ENCODE data around the gene PCDHGA4.
"Not testable (repeated sequence)": the region's sequence is repeated elsewhere in the genome, so short reads cannot be mapped to it uniquely, and the experiment has no call there.

Gene PCDHGA4

DNA sequence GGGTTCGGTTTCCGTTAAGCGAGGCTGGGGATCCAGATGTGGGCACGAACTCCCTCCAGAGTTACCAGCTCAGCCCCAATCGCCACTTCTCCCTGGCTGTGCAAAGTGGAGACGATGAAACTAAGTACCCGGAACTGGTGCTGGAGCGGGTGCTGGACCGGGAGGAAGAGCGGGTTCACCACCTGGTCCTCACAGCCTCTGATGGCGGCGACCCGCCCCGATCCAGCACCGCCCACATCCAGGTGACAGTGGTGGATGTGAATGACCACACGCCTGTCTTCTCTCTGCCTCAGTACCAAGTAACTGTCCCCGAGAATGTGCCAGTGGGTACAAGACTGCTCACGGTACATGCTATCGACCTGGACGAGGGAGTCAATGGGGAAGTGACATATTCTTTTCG lies 28.5 kb downstream of the PCDHGA4 start:
- DNase-seq (ENCODE audit: low read depth in 2 of 2, low spot score in 1 of 2): no peak

DNA sequence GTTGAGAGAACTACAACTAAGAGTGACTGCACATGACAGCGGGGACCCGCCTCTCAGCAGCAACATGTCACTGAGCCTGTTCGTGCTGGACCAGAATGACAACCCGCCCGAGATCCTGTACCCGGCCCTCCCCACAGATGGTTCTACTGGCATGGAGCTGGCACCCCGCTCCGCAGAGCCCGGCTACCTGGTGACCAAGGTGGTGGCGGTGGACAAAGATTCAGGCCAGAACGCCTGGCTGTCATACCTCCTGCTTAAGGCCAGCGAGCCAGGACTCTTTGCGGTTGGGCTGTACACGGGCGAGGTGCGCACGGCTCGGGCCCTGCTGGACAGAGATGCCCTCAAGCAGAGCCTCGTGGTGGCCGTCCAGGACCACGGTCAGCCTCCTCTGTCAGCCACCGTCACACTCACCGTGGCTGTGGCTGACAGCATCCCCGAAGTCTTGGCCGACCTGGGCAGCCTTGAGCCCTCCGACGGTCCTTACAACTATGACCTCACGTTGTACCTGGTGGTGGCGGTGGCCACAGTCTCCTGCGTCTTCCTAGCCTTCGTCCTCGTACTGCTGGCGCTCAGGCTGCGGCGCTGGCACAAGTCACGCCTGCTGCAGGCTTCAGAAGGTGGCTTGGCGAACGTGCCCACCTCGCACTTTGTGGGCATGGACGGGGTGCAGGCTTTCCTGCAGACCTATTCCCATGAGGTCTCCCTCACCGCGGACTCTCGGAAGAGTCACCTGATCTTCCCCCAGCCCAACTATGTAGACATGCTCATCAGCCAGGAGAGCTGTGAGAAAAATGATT lies 29.8 kb downstream of the PCDHGA4 start:
- no peak for DNase-seq (ENCODE audit: low read depth in 2 of 2, low spot score in 1 of 2)

DNA sequence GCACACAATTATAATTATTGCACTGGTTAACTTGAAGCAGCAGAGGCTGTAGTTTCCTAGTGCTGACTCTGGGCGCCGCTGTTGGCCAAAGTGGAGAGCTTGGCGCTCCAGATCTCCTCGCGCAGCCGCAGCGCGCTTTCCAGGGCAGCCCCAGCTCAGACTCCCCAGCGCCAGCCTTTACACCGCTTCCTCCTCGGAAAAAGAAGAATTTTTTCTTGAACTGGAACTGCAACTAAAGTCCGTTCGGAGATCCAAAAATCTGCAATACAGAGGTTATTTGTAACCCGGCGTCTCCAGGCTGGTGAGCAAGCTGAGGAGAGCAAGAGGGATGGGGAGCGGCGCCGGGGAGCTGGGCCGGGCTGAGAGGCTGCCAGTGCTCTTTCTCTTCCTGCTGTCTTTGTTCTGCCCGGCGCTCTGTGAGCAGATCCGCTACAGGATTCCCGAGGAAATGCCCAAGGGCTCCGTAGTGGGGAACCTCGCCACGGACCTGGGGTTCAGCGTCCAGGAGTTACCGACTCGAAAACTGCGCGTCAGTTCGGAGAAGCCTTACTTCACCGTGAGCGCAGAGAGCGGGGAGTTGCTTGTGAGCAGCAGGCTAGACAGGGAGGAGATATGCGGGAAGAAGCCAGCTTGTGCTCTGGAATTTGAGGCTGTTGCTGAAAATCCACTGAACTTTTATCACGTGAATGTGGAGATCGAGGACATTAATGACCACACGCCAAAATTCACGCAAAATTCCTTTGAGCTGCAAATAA lies 32.9 kb downstream of the PCDHGA4 start, which contains the start of gene PCDHGB4:
Gene PCDHGB4, plus strand, starts transcription at position 142 of the 755 bp plus-strand sequence. Its CDS starts 187 bp downstream, at position 329.
- not testable (repeated sequence) for DNase-seq (ENCODE audit: low read depth in 2 of 2, low spot score in 1 of 2)

DNA sequence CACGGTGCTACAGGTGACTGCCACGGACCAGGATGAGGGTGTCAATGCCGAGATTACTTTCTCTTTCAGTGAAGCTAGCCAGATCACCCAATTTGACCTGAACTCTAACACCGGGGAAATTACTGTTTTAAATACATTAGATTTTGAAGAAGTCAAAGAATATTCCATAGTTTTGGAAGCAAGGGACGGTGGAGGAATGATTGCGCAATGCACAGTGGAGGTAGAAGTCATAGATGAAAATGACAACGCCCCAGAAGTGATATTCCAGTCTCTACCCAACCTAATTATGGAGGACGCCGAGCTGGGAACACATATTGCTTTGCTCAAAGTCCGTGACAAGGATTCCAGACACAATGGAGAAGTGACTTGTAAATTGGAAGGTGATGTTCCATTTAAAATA lies 33.8 kb downstream of the PCDHGA4 start:
- no peak for DNase-seq (ENCODE audit: low read depth in 2 of 2, low spot score in 1 of 2)

DNA sequence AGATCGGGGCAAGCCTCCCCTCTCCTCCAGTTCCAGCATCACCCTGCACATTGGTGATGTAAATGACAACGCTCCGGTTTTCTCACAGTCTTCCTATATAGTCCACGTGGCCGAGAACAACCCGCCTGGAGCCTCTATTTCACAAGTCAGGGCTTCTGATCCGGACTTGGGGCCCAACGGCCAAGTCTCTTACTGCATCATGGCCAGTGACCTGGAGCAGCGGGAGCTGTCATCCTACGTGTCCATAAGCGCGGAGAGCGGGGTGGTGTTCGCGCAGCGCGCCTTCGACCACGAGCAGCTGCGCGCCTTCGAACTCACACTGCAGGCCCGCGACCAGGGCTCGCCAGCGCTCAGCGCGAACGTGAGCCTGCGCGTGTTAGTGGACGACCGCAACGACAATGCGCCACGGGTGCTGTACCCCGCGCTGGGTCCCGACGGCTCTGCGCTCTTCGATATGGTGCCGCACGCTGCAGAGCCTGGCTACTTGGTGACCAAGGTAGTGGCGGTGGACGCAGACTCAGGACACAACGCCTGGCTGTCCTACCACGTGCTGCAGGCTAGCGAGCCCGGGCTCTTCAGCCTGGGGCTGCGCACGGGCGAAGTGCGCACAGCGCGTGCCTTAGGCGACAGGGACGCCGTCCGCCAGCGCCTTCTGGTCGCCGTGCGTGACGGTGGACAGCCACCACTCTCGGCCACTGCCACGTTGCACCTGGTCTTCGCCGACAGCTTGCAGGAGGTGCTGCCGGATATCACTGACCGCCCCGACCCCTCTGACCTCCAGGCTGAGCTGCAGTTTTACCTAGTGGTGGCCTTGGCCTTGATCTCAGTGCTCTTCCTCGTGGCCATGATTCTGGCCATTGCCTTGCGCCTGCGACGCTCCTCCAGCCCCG lies 34.6 kb downstream of the PCDHGA4 start:
- DNase-seq (ENCODE audit: low read depth in 2 of 2, low spot score in 1 of 2): no peak

DNA sequence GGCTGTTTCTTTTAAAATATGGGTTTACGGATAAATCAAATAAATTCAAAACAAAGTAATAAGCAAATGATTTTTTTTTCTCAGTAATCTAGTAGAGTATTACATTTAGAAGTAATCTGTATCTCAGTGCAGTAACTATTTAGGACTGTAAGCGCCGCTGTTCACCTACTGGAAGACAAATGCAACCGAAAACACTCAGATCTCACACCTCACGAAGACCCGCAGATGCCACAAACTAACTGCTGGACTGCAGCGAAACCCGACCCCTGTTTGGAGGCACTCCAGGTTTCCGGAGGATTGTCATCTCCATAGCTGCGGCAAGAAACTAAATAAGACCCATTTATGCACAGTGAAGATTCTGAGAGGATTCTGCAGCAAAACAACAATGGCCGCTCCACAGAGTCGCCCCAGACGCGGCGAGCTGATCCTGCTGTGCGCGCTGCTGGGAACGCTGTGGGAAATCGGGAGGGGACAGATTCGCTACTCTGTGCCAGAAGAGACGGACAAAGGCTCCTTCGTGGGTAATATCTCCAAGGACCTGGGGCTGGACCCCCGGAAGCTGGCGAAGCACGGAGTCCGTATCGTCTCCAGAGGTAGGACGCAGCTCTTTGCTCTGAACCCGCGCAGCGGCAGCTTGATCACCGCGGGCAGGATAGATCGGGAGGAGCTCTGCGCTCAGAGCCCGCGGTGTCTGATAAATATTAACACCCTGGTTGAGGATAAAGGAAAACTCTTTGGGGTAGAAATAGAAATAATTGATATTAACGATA lies 37.8 kb downstream of the PCDHGA4 start, which contains the start of gene PCDHGA8:
Gene PCDHGA8, plus strand, starts transcription at position 205 of the 770 bp plus-strand sequence. Its CDS starts 181 bp downstream, at position 386.
- no peak for DNase-seq (ENCODE audit: low read depth in 2 of 2, low spot score in 1 of 2)

DNA sequence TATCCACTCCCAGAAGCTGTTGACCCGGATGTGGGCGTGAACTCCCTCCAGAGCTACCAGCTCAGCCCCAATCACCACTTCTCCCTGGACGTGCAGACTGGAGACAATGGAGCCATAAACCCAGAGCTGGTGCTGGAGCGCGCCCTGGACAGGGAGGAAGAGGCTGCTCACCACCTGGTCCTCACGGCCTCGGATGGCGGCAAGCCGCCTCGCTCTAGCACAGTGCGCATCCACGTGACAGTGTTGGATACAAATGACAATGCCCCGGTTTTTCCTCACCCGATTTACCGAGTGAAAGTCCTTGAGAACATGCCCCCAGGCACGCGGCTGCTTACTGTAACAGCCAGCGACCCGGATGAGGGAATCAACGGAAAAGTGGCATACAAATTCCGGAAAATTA lies 38.4 kb downstream of the PCDHGA4 start:
- no peak for DNase-seq (ENCODE audit: low read depth in 2 of 2, low spot score in 1 of 2)

DNA sequence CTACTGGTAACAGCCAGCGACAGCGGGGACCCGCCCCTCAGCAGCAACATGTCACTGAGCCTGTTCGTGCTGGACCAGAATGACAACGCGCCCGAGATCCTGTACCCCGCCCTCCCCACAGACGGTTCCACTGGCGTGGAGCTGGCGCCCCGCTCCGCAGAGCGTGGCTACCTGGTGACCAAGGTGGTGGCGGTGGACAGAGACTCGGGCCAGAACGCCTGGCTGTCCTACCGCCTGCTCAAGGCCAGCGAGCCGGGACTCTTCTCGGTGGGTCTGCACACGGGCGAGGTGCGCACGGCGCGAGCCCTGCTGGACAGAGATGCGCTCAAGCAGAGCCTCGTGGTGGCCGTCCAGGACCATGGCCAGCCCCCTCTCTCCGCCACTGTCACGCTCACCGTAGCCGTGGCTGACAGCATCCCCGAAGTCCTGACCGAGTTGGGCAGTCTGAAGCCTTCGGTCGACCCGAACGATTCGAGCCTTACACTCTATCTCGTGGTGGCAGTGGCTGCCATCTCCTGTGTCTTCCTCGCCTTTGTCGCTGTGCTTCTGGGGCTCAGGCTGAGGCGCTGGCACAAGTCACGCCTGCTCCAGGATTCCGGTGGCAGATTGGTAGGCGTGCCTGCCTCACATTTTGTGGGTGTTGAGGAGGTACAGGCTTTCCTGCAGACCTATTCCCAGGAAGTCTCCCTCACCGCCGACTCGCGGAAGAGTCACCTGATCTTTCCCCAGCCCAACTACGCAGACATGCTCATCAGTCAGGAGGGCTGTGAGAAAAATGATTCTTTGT lies 39.8 kb downstream of the PCDHGA4 start:
- DNase-seq (ENCODE audit: low read depth in 2 of 2, low spot score in 1 of 2): not testable (repeated sequence)

DNA sequence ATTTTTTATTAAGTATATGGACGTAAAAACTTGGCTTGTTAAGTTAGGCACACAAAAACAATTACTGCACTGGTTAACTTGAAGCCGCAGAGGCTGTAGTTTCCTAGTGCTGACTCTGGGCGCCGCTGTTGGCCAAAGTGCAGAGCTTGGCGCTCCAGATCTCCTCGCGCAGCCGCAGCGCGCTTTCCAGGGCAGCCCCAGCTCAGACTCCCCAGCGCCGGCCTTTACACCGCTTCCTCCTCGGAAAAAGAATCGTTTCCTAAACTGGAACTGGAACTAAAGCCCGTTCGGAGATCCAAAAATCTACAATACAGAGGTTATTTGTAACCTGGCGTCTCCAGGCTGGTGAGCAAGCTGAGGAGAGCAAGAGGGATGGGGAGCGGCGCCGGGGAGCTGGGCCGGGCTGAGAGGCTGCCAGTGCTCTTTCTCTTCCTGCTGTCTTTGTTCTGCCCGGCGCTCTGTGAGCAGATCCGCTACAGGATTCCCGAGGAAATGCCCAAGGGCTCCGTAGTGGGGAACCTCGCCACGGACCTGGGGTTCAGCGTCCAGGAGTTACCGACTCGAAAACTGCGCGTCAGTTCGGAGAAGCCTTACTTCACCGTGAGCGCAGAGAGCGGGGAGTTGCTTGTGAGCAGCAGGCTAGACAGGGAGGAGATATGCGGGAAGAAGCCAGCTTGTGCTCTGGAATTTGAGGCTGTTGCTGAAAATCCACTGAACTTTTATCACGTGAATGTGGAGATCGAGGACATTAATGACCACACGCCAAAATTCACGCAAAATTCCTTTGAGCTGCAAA lies 43.1 kb downstream of the PCDHGA4 start, which contains the start of gene PCDHGB5:
Gene PCDHGB5, plus strand, starts transcription at position 192 of the 796 bp plus-strand sequence. Its CDS starts 181 bp downstream, at position 373.
- DNase-seq (ENCODE audit: low read depth in 2 of 2, low spot score in 1 of 2): not testable (repeated sequence)

DNA sequence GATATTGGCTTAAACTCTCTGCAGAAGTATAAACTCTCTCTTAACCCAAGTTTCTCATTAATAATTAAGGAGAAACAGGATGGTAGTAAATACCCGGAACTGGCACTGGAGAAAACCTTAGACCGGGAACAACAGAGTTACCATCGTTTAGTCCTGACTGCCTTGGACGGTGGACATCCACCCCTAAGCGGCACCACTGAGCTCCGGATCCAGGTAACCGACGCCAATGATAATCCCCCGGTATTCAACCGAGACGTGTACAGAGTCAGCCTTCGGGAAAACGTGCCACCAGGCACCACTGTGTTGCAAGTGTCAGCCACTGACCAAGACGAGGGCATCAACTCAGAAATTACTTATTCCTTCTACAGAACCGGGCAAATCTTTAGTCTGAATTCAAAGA lies 43.8 kb downstream of the PCDHGA4 start:
- no peak for DNase-seq (ENCODE audit: low read depth in 2 of 2, low spot score in 1 of 2)

DNA sequence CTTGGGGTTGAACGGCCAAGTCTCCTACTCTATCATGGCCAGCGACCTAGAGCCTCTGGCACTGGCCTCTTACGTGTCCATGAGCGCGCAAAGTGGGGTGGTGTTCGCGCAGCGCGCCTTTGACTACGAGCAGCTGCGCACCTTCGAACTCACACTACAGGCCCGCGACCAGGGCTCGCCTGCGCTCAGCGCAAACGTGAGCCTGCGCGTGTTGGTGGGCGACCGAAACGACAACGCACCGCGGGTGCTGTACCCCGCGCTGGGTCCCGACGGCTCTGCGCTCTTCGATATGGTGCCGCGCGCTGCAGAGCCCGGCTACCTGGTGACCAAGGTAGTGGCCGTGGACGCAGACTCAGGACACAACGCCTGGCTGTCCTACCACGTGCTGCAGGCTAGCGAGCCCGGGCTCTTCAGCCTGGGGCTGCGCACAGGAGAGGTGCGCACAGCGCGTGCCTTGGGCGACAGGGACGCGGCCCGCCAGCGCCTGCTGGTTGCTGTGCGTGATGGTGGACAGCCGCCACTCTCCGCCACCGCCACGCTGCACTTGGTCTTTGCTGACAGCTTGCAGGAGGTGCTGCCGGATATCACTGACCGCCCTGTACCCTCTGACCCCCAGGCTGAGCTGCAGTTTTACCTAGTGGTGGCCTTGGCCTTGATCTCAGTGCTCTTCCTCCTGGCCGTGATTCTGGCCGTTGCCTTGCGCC lies 44.9 kb downstream of the PCDHGA4 start:
- no peak for DNase-seq (ENCODE audit: low read depth in 2 of 2, low spot score in 1 of 2)

DNA sequence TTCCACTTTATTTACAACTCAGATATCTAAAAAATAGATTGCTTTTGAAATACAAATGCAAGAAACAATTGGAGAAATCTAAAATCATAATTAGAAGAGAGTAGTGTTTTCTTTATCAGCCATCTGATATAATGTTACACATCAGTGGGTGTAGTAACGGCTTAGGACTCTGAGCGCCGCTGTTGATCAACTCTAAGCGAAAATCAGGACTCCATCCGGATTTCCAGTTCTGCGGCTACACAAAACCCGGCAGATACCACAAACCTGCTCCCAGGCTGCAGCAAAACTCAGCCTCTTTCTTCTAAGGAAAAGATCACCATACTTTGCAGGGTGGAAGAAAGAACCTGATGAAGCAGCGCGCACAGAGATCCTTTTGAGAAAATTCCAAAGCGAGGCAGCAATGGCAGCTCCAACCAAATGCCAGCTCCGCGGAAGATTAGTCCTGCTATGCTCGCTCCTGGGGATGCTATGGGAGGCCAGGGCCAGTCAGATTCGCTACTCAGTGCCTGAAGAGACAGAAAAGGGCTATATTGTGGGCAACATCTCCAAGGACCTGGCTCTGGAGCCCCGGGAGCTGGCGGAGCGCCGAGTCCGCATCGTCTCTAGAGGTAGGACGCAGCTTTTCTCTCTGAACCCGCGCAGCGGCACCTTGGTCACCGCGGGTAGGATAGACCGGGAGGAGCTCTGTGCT lies 47.9 kb downstream of the PCDHGA4 start, which contains the start of gene PCDHGA9:
Gene PCDHGA9, plus strand, starts transcription at position 226 of the 691 bp plus-strand sequence. Its CDS starts 175 bp downstream, at position 401.
- DNase-seq (ENCODE audit: low read depth in 2 of 2, low spot score in 1 of 2): no peak

DNA sequence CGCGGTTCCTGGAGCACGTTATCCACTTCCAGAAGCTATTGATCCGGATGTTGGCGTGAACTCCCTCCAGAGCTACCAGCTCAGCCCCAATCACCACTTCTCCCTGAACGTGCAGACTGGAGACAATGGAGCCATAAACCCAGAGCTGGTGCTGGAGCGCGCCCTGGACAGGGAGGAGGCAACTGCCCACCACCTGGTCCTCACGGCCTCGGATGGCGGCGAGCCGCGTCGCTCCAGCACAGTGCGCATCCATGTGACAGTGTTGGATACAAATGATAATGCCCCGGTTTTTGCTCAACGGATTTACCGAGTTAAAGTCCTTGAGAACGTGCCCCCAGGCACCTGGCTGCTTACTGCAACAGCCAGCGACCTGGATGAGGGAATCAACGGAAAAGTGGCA lies 48.6 kb downstream of the PCDHGA4 start:
- no peak for DNase-seq (ENCODE audit: low read depth in 2 of 2, low spot score in 1 of 2)
